Fibroblast of peridontal ligament (primary cell): ENCODE measurements around the gene GRK3.

Experiments
- DNase-seq: peaks from one replicate; pipeline ENCODE4 v3.0.0-alpha.2; 2010; ENCODE audit errors: extremely low read depth

The GRK3 gene

DNA sequence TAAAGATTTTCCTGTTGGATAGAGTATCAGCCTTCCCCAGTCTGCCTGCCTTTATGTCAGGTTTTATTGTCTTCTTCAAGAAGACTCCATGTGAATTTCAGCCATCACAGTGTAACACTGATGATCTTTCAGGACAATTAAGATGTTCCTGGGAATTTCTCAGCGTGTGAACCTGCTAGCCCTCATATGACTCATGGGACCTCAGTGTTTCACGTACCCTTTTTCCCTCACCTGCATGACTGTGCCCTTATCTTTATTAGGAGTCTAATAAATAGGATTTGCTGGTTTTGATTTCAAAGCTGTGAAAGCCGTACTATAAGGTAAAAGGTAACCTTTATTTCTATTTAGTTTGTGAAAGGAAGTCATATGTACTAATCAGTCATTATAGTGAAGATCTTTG is 95.9 kb downstream of the GRK3 start:
- DNase-seq = no peak

DNA sequence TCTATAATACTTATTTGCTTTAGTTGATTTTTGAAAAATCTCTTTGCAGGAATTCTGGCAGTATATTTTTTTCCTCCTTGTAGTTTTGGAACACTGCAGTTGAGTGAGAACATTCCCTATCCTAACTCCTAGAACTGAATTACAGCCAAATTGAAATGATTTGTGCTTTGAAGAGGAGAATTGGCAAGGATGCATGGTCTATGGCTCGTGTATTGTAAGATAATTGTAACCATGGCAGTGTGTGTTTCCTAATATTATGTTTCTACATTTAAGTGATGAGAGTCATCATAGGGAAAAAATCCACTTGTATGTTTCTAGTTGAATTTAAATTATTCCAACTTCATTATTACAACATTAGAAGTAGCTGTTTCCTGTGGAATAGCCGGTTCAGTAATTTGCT is 96.6 kb downstream of the GRK3 start:
- peak; percentile 26 for DNase-seq

- no peak for DNase-seq
These were observed 99.2 kb downstream of the GRK3 start for GRCh38 chr22:25663654-25664053.

- DNase-seq = no peak
These were observed 101.8 kb downstream of the GRK3 start for GRCh38 chr22:25666308-25666707.

DNA sequence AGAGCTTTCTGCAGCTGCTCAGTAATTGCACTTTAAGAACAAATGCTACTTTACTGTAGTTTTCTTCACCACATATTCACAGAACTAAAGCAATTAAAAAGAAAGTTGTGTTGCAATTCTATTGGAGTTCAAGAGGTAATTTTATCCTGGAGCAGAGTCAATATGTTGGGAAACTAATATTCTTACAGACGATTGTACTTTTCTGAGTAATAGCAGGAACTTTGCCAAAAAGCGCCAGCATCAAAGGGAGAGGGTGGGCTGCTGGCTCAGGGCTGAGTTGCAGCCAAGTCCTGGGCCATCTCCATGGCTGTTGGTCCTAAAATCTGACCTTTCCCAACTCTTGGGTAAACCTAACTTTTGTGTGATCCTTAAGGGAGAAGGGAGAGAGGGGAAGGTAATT is 104.0 kb downstream of the GRK3 start:
- peak; percentile 45 for DNase-seq

- DNase-seq = no peak
These were observed 105.0 kb downstream of the GRK3 start for GRCh38 chr22:25669253-25670069.

GRCh38 chr22:25670070-25670461 is 105.6 kb downstream of the GRK3 start:
- DNase-seq = no peak

DNA sequence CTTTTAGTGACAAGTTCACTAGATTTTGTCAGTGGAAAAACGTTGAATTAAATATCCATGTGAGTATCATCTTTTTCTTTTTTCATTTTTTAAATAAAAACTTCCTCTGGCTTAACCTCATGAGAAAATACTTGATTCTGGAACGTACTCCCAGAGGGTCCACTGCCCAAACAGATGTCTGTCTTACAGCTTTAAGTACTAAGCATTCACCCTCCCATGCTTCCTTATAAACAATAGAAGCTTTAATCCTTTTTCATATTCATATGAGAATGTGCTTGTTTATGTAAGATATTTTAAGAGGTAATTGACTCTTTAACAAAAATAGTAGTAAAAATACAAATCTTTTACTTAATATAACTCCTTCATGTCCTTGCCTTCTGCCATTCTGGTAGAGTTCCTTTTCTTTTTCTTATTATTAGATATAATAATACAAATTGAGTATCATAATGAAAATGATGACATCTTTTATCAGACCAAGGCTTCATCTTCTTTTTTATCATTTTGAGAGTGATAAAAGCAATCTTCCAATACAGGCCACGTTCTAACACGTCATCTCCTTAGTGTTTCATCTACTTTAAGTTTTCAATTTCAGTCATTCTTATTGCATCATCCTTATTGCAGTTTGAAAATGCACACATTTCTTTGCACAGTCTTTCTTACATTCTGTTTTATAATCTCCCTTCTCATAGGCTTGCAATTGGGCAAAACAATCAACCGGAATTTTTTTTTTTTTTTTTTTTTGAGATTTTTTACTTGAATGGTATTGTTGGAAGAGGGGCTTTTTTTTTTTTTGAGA is 108.0 kb downstream of the GRK3 start:
- no peak for DNase-seq

DNA sequence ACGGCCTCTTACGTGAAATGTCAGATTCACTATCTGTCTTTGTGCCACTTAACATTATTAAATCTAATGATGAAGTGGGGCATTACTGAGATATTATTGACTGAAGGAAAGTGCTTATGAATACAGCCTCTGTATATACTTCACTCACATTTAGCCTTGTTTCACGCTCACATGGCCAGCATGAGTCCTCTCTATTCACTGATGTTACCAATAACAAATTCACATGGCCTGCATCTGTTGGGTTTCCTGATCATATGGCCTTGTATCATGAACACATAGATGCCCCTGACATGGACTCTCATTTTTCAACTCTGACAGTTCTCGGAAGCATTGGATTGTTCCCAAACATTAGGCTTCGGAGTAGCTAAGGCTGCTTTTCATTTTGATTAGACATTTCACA is 109.2 kb downstream of the GRK3 start:
- no peak for DNase-seq

- no peak for DNase-seq
These were observed 113.2 kb downstream of the GRK3 start for GRCh38 chr22:25677631-25678030.

DNA sequence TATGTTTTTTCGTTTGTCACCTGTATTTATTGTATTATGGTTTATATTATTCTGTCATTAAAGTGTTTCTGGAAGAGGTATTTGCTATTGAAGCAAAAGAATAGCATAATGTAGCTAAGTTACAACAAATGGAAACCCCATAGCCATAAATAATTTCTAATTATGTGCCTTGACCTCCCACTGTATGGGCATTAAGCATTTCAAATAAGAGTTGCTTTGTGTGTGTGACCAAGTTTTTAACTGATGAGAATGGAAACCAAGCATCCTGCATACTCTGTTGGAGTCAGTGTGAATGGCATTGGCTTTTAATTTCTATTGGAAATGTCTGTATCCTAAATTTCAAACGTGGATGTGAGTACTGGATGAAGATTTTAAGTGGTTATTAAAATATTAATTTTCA is 115.6 kb downstream of the GRK3 start:
- DNase-seq = no peak

GRCh38 chr22:25680956-25681355 is 116.5 kb downstream of the GRK3 start:
- no peak for DNase-seq

DNA sequence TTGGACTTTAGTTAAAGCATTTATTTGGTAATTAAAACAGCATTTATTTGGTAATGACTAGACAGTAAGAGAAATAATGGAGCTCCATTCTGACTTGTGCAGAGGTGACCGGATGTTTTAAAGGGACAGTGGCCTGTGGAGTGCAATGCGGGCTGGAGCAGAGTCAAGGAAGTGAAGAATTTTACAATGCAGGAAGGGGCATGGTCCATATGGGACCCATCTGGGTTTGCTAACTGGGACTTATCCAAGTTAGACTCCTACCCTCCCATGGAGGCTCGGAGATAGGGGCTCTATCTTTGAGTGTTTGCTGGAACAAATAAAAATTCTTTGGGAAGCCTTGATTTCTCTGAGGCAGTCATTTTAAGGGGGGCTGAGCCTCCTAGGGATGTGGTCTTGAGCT is 117.6 kb downstream of the GRK3 start:
- no peak for DNase-seq

- DNase-seq = no peak
These were observed 124.2 kb downstream of the GRK3 start for GRCh38 chr22:25688627-25689026.

DNA sequence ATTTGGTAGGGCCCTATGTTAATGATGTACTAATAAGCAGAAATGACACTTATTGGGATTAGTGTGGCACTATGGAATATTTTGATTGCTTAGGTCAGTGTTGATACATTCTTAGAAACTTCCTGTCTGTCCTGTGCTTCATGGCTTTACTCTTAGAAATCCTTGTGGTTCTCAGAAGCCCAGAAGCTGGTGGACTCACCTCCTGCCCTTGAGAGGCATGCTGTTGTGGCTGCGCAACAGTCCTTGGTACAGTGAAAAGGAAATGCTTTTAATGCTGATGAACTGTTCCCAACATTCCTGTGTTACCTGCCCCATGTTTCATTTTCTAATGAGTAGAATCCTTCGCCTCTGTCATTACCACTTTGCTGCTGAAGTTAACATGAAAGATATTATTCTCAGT is 125.2 kb downstream of the GRK3 start:
- DNase-seq = no peak

DNA sequence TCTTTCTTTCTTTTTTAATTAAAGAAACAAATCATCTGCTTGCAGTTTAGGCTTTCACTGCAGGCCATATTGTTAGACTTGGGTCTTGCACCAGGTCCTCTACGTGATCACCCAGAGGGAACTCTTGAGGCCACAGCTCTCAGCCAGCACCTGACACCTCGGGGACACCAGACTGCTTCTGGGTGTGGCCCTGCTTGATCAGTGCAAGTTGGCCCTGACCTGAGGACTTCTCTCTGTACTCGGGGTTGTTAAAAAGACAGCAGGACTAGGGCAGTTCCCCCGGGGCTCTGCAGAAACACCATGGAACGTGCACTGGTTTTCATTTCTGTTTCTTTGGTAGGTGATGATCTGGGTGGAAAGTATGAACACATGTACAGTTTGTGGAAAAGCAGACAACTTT is 126.3 kb downstream of the GRK3 start:
- DNase-seq = no peak

GRCh38 chr22:25692397-25693267 is 128.2 kb downstream of the GRK3 start:
- no peak for DNase-seq

DNA sequence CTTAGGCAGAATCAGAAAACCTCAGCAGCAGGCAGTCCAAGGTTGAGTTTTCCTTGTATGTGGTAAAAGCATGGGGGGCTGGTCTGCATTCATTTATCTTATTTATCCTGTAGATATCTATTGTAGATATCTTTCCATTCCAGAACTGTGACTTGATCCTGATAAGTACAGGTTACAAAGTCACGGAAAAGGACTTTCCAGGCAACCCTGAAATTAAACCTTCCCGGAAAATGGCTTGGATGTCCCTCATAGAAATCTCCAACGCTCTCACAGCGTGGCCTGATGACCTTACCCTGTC is 128.7 kb downstream of the GRK3 start:
- DNase-seq = no peak

GRCh38 chr22:25694196-25694907 is 129.9 kb downstream of the GRK3 start:
- no peak for DNase-seq

- no peak for DNase-seq
These were observed 130.7 kb downstream of the GRK3 start for GRCh38 chr22:25695146-25695545.

GRCh38 chr22:25696763-25697162 is 132.3 kb downstream of the GRK3 start:
- no peak for DNase-seq

GRCh38 chr22:25697181-25697664 is 132.7 kb downstream of the GRK3 start:
- DNase-seq = no peak
